Natural killer cell (primary cell): ENCODE measurements around the gene ST6GALNAC3. TPM values are rescaled to one million over a fixed set of nuclear protein-coding genes. Genes with fewer than 3 reads are reported as not detected.

Experiments used
- ATAC-seq, 3 donors: fragments of 150-1000 bp in 2 of 3; fragments of 200-7000 bp in 1 of 3; cut with Tn5 transposase; 1 replicate in 1 of 3; 2 replicates in 2 of 3; pipeline ENCODE4 v1.10.0; 2021; ENCODE audit warnings: mild to moderate bottlenecking in 2 of 3, moderate library complexity in 2 of 3
- DNase-seq, 2 donors: peaks; one replicate each; pipeline versions ENCODE4 v3.0.0 to v3.0.0-alpha.2; 2013 to 2021; ENCODE audit warnings: mixed read lengths in 1 of 2
- H3K27ac ChIP-seq: one replicate; pipeline ENCODE4 v1.5.1; 2013; ENCODE audit warnings: mild to moderate bottlenecking, low read length
- H3K27me3 ChIP-seq: one replicate; pipeline ENCODE4 v1.6.1; 2013; ENCODE audit warnings: low read length; ENCODE audit not compliant: control insufficient read depth, insufficient read depth
- H3K36me3 ChIP-seq: one replicate; pipeline ENCODE4 v1.6.1; 2013; ENCODE audit warnings: low read length; ENCODE audit not compliant: control insufficient read depth, insufficient read depth
- H3K4me1 ChIP-seq: one replicate; pipeline ENCODE4 v1.6.1; 2013; ENCODE audit warnings: low read length; ENCODE audit not compliant: control insufficient read depth, insufficient read depth
- H3K4me3 ChIP-seq: one replicate; pipeline ENCODE4 v1.5.1; 2013; ENCODE audit warnings: low read length
- H3K9me3 ChIP-seq: one replicate; pipeline ENCODE4 v1.6.1; 2013; ENCODE audit warnings: low read length; ENCODE audit not compliant: control insufficient read depth, insufficient read depth
- H3K27ac Mint-ChIP-seq, 2 donors: one replicate each; pipeline ENCODE4 v1.8.0; 2022; ENCODE audit warnings: mild to moderate bottlenecking in 2 of 2, mixed read lengths in 2 of 2, moderate library complexity in 1 of 2
- H3K27me3 Mint-ChIP-seq, 2 donors: one replicate each; pipeline ENCODE4 v1.8.0; 2022; ENCODE audit warnings: low read depth in 2 of 2, mixed read lengths in 2 of 2
- H3K36me3 Mint-ChIP-seq: one replicate; pipeline ENCODE4 v1.8.0; 2022; ENCODE audit warnings: mixed read lengths
- H3K4me1 Mint-ChIP-seq, 2 donors: one replicate each; pipeline ENCODE4 v1.8.0; 2022; ENCODE audit warnings: mixed read lengths in 2 of 2
- H3K4me3 Mint-ChIP-seq: one replicate; pipeline ENCODE4 v1.8.0; 2022; ENCODE audit warnings: mild to moderate bottlenecking, moderate library complexity, mixed read lengths
- H3K9me3 Mint-ChIP-seq, 2 donors: one replicate each; pipeline ENCODE4 v1.8.0; 2022; ENCODE audit warnings: mixed read lengths in 2 of 2
- CTCF ChIP-seq: fragments of 200-600 bp; IDR thresholded peaks from one replicate; pipeline ENCODE4 v1.8.0; 2022; ENCODE audit warnings: antibody characterized with exemption
- WGBS: methylation state at CpG from one replicate; pipeline ENCODE4 v1.1.7; 2013; ENCODE audit warnings: missing lambda C conversion rate; ENCODE audit not compliant: insufficient coverage; 5-methylcytosine and 5-hydroxymethylcytosine counted together
- intact Hi-C: fragments of 100-400 bp; cut with micrococcal nuclease; formaldehyde crosslinking; loops from one replicate; pipeline ENCODE4 v1.14.2; 2022
- total RNA-seq, 4 donors: library from RNA; stranded (reverse); fragments of 120-200 nt in 1 of 4; gene quantifications; one replicate each; pipeline versions ENCODE4 v1.2.3 to v1.2.4, GENCODE V29; 2013 to 2022

Gene ST6GALNAC3
- total RNA-seq, 3 donors from 2014 or later (not counting 1 experiment from before 2014, with no cell fraction given): not detected

DNA sequence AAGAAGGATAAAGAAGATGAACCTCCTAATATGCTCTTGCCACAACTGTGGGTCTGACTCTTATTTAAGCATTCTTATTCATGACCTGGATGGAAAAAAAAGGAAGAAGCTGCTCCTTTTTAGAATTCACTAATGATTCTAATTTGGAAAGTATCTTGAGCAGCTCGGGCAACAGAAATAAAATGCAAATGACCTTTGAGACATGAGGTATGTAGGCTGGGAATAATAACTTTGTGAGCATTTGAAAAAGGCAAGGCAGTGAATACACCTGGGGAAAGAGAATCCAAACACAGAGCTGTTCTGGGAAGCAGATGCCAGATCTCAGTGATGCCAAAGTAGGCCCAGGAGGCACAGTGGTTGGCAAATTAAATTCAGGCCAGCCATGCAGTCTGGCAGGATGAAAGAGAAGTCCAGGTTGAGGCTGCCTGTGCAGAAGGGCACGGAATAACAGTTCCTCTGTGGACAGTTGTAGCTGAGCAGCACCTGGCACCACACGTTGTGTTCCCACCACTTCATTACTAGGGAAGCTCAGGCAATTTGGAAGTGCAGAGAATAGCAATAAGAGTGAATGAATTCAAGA, 471.9 kb downstream of the ST6GALNAC3 start:
- H3K36me3 ChIP-seq: no peaks in the 10 kb centered on the region

DNA sequence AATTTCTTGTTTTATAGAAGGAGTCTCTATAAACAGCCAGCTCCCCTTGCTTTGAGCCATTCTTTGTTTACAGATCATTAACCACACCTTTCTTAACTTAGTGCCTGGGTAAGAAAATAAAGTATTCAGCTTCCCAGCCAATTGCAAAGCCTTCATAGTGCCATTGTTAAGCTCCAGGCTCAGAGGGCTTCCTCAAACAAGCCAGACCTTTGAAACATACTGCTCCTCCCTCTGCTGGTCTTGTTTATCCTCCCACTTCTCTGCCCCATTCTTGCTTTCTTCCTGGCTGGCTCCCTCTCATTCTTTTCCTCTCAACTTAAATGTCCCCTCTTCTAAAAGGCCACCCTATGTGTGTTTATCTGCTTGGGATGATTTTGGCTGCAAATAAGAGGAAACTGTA, 473.4 kb downstream of the ST6GALNAC3 start:
- no peak overlapping the region for H3K27ac ChIP-seq
- intact Hi-C loops: no loop called here
- ATAC-seq: no peak
- no peaks in the 10 kb centered on the region for H3K4me1 Mint-ChIP-seq
- H3K36me3 ChIP-seq: no peaks in the 10 kb centered on the region
- H3K4me3 Mint-ChIP-seq: no peak overlapping the region
- peaks cover 0 to 3% of the 10 kb centered on the region in 2 donors for H3K9me3 Mint-ChIP-seq
- no peaks in the 10 kb centered on the region for H3K27me3 Mint-ChIP-seq
- peaks cover 2% of the 10 kb centered on the region for H3K9me3 ChIP-seq
- no peaks in the 10 kb centered on the region for H3K4me1 ChIP-seq
- no peaks in the 10 kb centered on the region for H3K27me3 ChIP-seq
- H3K36me3 Mint-ChIP-seq: no peaks in the 10 kb centered on the region
- no peak for TF ChIP-seq CTCF
- H3K4me3 ChIP-seq: no peak overlapping the region
- no peak overlapping the region for H3K27ac Mint-ChIP-seq
- no peak for DNase-seq

More for the DNA sequence above, 471.9 kb downstream of the ST6GALNAC3 start:
- intact Hi-C loops: no loop called here
- H3K27me3 Mint-ChIP-seq: no peaks in the 10 kb centered on the region
- H3K9me3 ChIP-seq: peaks cover 2% of the 10 kb centered on the region
- no peak for ATAC-seq
- no peak overlapping the region for H3K27ac Mint-ChIP-seq
- TF ChIP-seq CTCF: no peak
- no peaks in the 10 kb centered on the region for H3K27me3 ChIP-seq
- H3K27ac ChIP-seq: no peak overlapping the region
- H3K4me3 Mint-ChIP-seq: no peak overlapping the region
- DNase-seq: no peak
- peaks cover 0 to 2% of the 10 kb centered on the region in 2 donors for H3K9me3 Mint-ChIP-seq
- WGBS: 76% methylated on average over 3 of the region's 3 CpGs
- no peak overlapping the region for H3K4me3 ChIP-seq
- H3K36me3 Mint-ChIP-seq: no peaks in the 10 kb centered on the region
- no peaks in the 10 kb centered on the region for H3K4me1 Mint-ChIP-seq
- no peaks in the 10 kb centered on the region for H3K4me1 ChIP-seq

- no peaks in the 10 kb centered on the region for H3K4me1 ChIP-seq
- intact Hi-C loops: no loop called here
- no peak for ATAC-seq
- H3K4me3 Mint-ChIP-seq: no peak overlapping the region
- H3K36me3 ChIP-seq: no peaks in the 10 kb centered on the region
- no peak overlapping the region for H3K4me3 ChIP-seq
- no peak overlapping the region for H3K27ac Mint-ChIP-seq
- H3K27ac ChIP-seq: no peak overlapping the region
- no peak for DNase-seq
- no peaks in the 10 kb centered on the region for H3K36me3 Mint-ChIP-seq
- no peaks in the 10 kb centered on the region for H3K27me3 ChIP-seq
- no peaks in the 10 kb centered on the region for H3K27me3 Mint-ChIP-seq
- no peaks in the 10 kb centered on the region for H3K4me1 Mint-ChIP-seq
- peaks cover 2% of the 10 kb centered on the region for H3K9me3 ChIP-seq
- WGBS: 67% methylated on average over 1 of the region's 4 CpGs
- peaks cover 0 to 3% of the 10 kb centered on the region in 2 donors for H3K9me3 Mint-ChIP-seq
- TF ChIP-seq CTCF: no peak
Measured at GRCh38 chr1:76548513-76549100, 474.1 kb downstream of the ST6GALNAC3 start.

GRCh38 chr1:76554283-76554682, 479.7 kb downstream of the ST6GALNAC3 start:
- no peak overlapping the region for H3K4me3 Mint-ChIP-seq
- H3K9me3 ChIP-seq: no peaks in the 10 kb centered on the region
- no peak overlapping the region for H3K27ac ChIP-seq
- TF ChIP-seq CTCF: no peak
- H3K4me3 ChIP-seq: no peak overlapping the region
- H3K4me1 ChIP-seq: no peaks in the 10 kb centered on the region
- no peaks in the 10 kb centered on the region for H3K27me3 ChIP-seq
- intact Hi-C loops: no loop called here
- DNase-seq (no peak), ATAC-seq (no peak)
- no peaks in the 10 kb centered on the region for H3K36me3 ChIP-seq
- WGBS: no CpG with 5 or more reads among the region's 1 CpG
- H3K36me3 Mint-ChIP-seq: no peaks in the 10 kb centered on the region
- no peaks in the 10 kb centered on the region for H3K27me3 Mint-ChIP-seq
- H3K27ac Mint-ChIP-seq: no peak overlapping the region
- no peaks in the 10 kb centered on the region for H3K4me1 Mint-ChIP-seq
- H3K9me3 Mint-ChIP-seq: peaks cover 0 to 4% of the 10 kb centered on the region in 2 donors
